ENCODE measurements around the gene GMCL2. TPM values are rescaled to one million over a fixed set of nuclear protein-coding genes. Genes with fewer than 3 reads are reported as not detected.

GMCL2 gene
- total and polyA plus RNA-seq, 2 donors from 2014 or later: not detected

DNA sequence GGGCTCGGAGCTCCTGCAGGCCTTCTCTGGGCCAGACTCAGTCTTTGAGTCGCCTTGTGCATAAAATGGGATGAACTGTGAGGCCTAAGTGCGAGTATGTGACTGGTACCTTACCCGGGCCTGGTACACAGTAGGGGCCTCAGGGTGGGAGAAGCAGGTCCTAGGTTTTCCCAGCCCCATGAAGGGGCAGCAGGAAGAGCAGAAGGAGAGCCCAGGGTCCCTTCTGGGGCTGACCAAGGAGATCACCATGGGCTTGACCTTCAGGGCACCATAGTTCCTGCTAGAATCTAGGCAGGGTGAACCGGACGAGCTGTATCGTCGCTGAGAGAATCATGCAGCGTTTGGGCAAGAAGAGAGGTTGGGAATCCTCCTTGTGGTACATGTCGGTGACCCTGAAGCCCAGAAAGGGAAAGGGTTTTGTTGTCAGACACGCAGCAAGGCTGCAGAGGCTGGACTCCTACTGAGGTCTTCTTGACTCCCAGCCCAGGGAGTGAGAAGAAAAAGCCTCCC is 45.8 kb upstream of the GMCL2 start:
- FAIRE-seq: no peak
- Histone ChIP-seq H3K9me3 (ENCODE audit: control insufficient read depth in 2 of 3, insufficient read depth in 1 of 3, low read length in 3 of 3) (no peaks in the 10 kb centered on the region), H3K27ac (ENCODE audit: low read depth in 2 of 2, low read length in 2 of 2) (peak overlapping the region; percentile 91 to 96), H3K36me3 (ENCODE audit: control insufficient read depth in 2 of 3, insufficient read depth in 3 of 3, low read length in 3 of 3) (peaks cover 5 to 21% (median 8%) of the 10 kb centered on the region in 3 donors), H3K4me3 (ENCODE audit: low read length in 3 of 3) (peak overlapping the region in 2 of 3 donors; percentile 17 to 82), H3K9ac (ENCODE audit: low read length in 3 of 3) (peak overlapping the region in 1 of 3 donors; percentile 66), H3K27me3 (ENCODE audit: control insufficient read depth, insufficient read depth, low read length) (no peaks in the 10 kb centered on the region), H3K4me1 (ENCODE audit: control insufficient read depth in 2 of 3, insufficient read depth in 2 of 3, low read depth in 1 of 3, low read length in 3 of 3) (peaks cover 0 to 38% (median 18%) of the 10 kb centered on the region in 3 donors)
- intact Hi-C loops (cut with DNase I): no loop called here
- peak in 1 of 5 donors; percentile 40 for DNase-seq
- TF ChIP-seq, protein P1, sequence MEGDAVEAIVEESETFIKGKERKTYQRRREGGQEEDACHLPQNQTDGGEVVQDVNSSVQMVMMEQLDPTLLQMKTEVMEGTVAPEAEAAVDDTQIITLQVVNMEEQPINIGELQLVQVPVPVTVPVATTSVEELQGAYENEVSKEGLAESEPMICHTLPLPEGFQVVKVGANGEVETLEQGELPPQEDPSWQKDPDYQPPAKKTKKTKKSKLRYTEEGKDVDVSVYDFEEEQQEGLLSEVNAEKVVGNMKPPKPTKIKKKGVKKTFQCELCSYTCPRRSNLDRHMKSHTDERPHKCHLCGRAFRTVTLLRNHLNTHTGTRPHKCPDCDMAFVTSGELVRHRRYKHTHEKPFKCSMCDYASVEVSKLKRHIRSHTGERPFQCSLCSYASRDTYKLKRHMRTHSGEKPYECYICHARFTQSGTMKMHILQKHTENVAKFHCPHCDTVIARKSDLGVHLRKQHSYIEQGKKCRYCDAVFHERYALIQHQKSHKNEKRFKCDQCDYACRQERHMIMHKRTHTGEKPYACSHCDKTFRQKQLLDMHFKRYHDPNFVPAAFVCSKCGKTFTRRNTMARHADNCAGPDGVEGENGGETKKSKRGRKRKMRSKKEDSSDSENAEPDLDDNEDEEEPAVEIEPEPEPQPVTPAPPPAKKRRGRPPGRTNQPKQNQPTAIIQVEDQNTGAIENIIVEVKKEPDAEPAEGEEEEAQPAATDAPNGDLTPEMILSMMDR (IDR thresholded peaks at IDR 0.05; ENCODE audit: borderline replicate concordance, extremely low read depth, insufficient read depth): no peak

DNA sequence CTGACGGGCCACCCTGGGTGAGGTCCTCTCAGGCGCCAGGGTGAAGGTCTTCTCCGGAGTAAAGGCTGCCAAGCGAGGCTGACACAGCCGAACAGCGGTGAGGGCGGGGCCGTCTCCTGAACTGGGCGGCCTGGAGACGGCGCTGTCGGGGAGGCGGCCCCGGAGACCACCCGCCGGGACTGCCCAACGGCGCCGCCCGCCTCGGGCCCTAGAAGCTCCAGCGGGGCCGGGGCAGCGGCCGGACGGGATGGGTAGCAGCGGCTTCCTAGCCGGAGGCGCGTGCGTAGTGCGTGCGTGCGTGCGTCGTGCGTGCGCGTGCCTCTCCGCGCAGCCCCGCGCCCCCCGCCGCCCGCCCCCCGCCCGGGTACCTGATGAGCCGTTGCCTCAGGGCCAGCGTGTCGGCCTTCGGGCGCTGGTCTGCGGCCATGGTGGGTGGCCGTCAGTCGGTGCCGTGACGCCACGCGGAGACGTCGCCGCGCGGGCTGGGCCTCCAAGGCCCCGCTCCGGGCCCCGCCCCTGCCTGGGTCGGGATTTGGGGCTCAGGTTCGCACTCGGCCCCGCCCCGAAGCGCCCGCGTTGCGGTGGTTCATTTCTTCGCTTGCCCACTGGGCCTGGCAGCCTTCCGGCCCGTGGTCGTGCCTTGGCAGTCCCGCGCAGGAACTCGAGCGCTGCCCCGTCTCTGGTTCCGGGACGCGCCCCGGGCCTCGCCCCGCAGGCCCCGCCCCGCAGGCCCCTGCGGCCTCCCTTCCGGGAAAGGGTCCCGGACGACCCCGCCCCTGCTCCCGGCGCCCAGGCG is 45.2 kb upstream of the GMCL2 start, which contains the start of gene PHYKPL:
Gene PHYKPL, minus strand, starts transcription at position 679 of the 796 bp plus-strand sequence. Its CDS starts 252 bp downstream, at position 427.
- Histone ChIP-seq H3K36me3 (ENCODE audit: control insufficient read depth in 2 of 3, insufficient read depth in 3 of 3, low read length in 3 of 3) (peaks cover 8 to 25% (median 11%) of the 10 kb centered on the region in 3 donors), H3K9ac (ENCODE audit: low read length in 3 of 3) (peak within 1 kb of the TSS; percentile 2 to 87 (median 66)), H3K4me1 (ENCODE audit: control insufficient read depth in 2 of 3, insufficient read depth in 2 of 3, low read depth in 1 of 3, low read length in 3 of 3) (peaks cover 0 to 34% (median 18%) of the 10 kb centered on the region in 3 donors), H3K27me3 (ENCODE audit: control insufficient read depth, insufficient read depth, low read length) (no peaks in the 10 kb centered on the region), H3K27ac (ENCODE audit: low read depth in 2 of 2, low read length in 2 of 2) (peak within 1 kb of the TSS; percentile 91 to 96), H3K9me3 (ENCODE audit: control insufficient read depth in 2 of 3, insufficient read depth in 1 of 3, low read length in 3 of 3) (no peaks in the 10 kb centered on the region), H3K4me3 (ENCODE audit: low read length in 3 of 3) (peak within 1 kb of the TSS; percentile 40 to 82 (median 79))
- TF ChIP-seq, protein P1 (IDR thresholded peaks at IDR 0.05; ENCODE audit: borderline replicate concordance, extremely low read depth, insufficient read depth): peak; percentile 4
- DNase-seq (peak; percentile 70 to 93 (median 85)), FAIRE-seq (no peak)
- intact Hi-C loops (cut with DNase I): no loop called here

DNA sequence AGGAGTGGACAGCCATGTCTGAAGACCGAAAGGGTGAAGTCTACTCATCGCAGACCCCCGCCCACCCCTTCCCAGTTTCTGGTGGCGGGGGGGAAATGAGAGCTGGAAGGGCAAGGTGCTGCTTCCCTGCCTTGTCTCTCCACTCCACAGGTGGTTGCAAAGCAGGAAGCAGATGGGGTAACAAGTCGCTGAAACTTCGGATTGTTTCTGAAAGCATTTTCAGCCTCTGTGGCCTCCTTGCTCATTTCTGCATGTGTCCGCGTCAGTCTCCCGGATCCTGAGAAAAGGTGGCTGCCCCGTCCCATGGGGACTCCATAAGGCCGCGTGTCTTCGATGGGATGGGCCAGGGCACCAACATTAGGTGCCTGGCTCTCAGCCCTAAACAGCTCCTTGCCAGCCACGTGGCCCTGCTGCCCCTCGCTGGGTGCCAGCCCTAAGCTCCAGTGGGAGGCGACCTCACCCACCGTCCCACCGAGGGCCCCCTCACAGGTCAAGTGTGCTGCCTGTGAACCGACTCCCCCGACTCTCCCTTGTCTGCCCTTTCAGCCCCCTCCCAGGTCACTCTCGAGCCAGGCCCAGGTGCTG is 44.5 kb upstream of the GMCL2 start:
- no peaks in the 10 kb centered on the region for H3K27me3 ChIP-seq (ENCODE audit: control insufficient read depth, insufficient read depth, low read length)
- H3K27ac ChIP-seq (ENCODE audit: low read depth in 2 of 2, low read length in 2 of 2): peak overlapping the region; percentile 91 to 96
- H3K9ac ChIP-seq (ENCODE audit: low read length in 3 of 3): peak overlapping the region; percentile 2 to 87 (median 66)
- peak overlapping the region; percentile 40 to 82 (median 79) for H3K4me3 ChIP-seq (ENCODE audit: low read length in 3 of 3)
- intact Hi-C loops (cut with DNase I): no loop called here
- H3K4me1 ChIP-seq (ENCODE audit: control insufficient read depth in 2 of 3, insufficient read depth in 2 of 3, low read depth in 1 of 3, low read length in 3 of 3): peaks cover 0 to 28% (median 18%) of the 10 kb centered on the region in 3 donors
- H3K9me3 ChIP-seq (ENCODE audit: control insufficient read depth in 2 of 3, insufficient read depth in 1 of 3, low read length in 3 of 3): no peaks in the 10 kb centered on the region
- TF ChIP-seq, protein P1 (IDR thresholded peaks at IDR 0.05; ENCODE audit: borderline replicate concordance, extremely low read depth, insufficient read depth): no peak
- H3K36me3 ChIP-seq (ENCODE audit: control insufficient read depth in 2 of 3, insufficient read depth in 3 of 3, low read length in 3 of 3): peaks cover 8 to 28% (median 11%) of the 10 kb centered on the region in 3 donors
- DNase-seq (peak in 1 of 5 donors; percentile 54), FAIRE-seq (no peak)
